ENCODE results near the gene NEGR1.
"Not testable (repeated sequence)": the region's sequence is repeated elsewhere in the genome, so short reads cannot be mapped to it uniquely, and the experiment has no call there.

The NEGR1 gene

GRCh38 chr1:71921935-71922559, 360.3 kb downstream of the NEGR1 start:
- DNase-seq = no peak

- DNase-seq = no peak
Measured at GRCh38 chr1:71921204-71921603, 361.1 kb downstream of the NEGR1 start.

GRCh38 chr1:71920556-71920955, 361.8 kb downstream of the NEGR1 start:
- no peak for DNase-seq

GRCh38 chr1:71919811-71920509, 362.4 kb downstream of the NEGR1 start:
- no peak for DNase-seq

- no peak for DNase-seq
Measured at GRCh38 chr1:71918630-71919029, 363.7 kb downstream of the NEGR1 start.

- no peak for DNase-seq
Measured at GRCh38 chr1:71916894-71917293, 365.4 kb downstream of the NEGR1 start.

- DNase-seq = no peak
Measured at GRCh38 chr1:71914626-71915025, 367.7 kb downstream of the NEGR1 start.

GRCh38 chr1:71908871-71909390, 373.4 kb downstream of the NEGR1 start:
- no peak for DNase-seq

GRCh38 chr1:71908303-71908702, 374.0 kb downstream of the NEGR1 start:
- no peak for DNase-seq

GRCh38 chr1:71899881-71900280, 382.5 kb downstream of the NEGR1 start:
- DNase-seq = no peak

- DNase-seq = not testable (repeated sequence)
Measured at GRCh38 chr1:71888166-71888565, 394.2 kb downstream of the NEGR1 start.

- no peak for DNase-seq
Measured at GRCh38 chr1:71885171-71885570, 397.2 kb downstream of the NEGR1 start.

GRCh38 chr1:71882637-71883036, 399.7 kb downstream of the NEGR1 start:
- DNase-seq = no peak

GRCh38 chr1:71882226-71882625, 400.1 kb downstream of the NEGR1 start:
- no peak for DNase-seq

GRCh38 chr1:71881611-71882010, 400.7 kb downstream of the NEGR1 start:
- no peak for DNase-seq

GRCh38 chr1:71869326-71869725, 413.0 kb downstream of the NEGR1 start:
- no peak for DNase-seq

GRCh38 chr1:71862756-71863155, 419.6 kb downstream of the NEGR1 start:
- no peak for DNase-seq

GRCh38 chr1:71861022-71861421, 421.3 kb downstream of the NEGR1 start:
- no peak for DNase-seq

- no peak for DNase-seq
Measured at GRCh38 chr1:71859806-71860205, 422.5 kb downstream of the NEGR1 start.

- DNase-seq = no peak
Measured at GRCh38 chr1:71857862-71858261, 424.5 kb downstream of the NEGR1 start.

- DNase-seq = no peak
Measured at GRCh38 chr1:71853360-71853759, 429.0 kb downstream of the NEGR1 start.

- no peak for DNase-seq
Measured at GRCh38 chr1:71850936-71851335, 431.4 kb downstream of the NEGR1 start.

- no peak for DNase-seq
Measured at GRCh38 chr1:71850515-71850914, 431.8 kb downstream of the NEGR1 start.

GRCh38 chr1:71843012-71843411, 439.3 kb downstream of the NEGR1 start:
- DNase-seq = no peak

- no peak for DNase-seq
Measured at GRCh38 chr1:71839876-71840275, 442.5 kb downstream of the NEGR1 start.
